H9 (cell line): ENCODE measurements around the gene SDK1. TPM values are rescaled to one million over a fixed set of nuclear protein-coding genes. Genes with fewer than 3 reads are reported as not detected.

ENCODE experiments used
- DNase-seq: peaks from one replicate; pipeline ENCODE4 v3.0.0-alpha.2; 2017
- H2AFZ ChIP-seq: one replicate; pipeline ENCODE4 v1.6.1; 2013; ENCODE audit warnings: mild to moderate bottlenecking, low read length, control low read depth, moderate library complexity
- H2AK5ac ChIP-seq: 2 replicates; pipeline ENCODE4 v1.6.1; 2013; ENCODE audit warnings: low read length, control low read depth, mixed read lengths; ENCODE audit not compliant: insufficient read length
- H2BK120ac ChIP-seq: one replicate; pipeline ENCODE4 v1.6.1; 2013; ENCODE audit warnings: low read depth, mild to moderate bottlenecking, low read length, control low read depth, inconsistent platforms; ENCODE audit not compliant: poor library complexity, severe bottlenecking
- H2BK12ac ChIP-seq: 2 replicates; pipeline ENCODE4 v1.6.1; 2013; ENCODE audit warnings: low read length, control low read depth, mixed read lengths, low read depth; ENCODE audit not compliant: insufficient read length
- H2BK15ac ChIP-seq: 2 replicates; pipeline ENCODE4 v1.6.1; 2013; ENCODE audit warnings: low read depth, low read length, control low read depth
- H2BK20ac ChIP-seq: one replicate; pipeline ENCODE4 v1.6.1; 2013; ENCODE audit warnings: low read depth, mild to moderate bottlenecking, low read length, control low read depth, inconsistent platforms; ENCODE audit not compliant: poor library complexity, severe bottlenecking
- H2BK5ac ChIP-seq: 2 replicates; pipeline ENCODE4 v1.6.1; 2013; ENCODE audit warnings: low read length, control low read depth, mixed read lengths; ENCODE audit not compliant: insufficient read length
- H3K14ac ChIP-seq: 2 replicates; pipeline ENCODE4 v1.6.1; 2013; ENCODE audit warnings: low read length, control low read depth; ENCODE audit not compliant: insufficient read depth
- H3K18ac ChIP-seq: 2 replicates; pipeline ENCODE4 v1.6.1; 2013; ENCODE audit warnings: low read depth, mild to moderate bottlenecking, mixed read lengths, low read length, control low read depth; ENCODE audit not compliant: insufficient read length
- H3K23ac ChIP-seq: 2 replicates; pipeline ENCODE4 v1.6.1; 2013; ENCODE audit warnings: low read length, control low read depth, mixed read lengths, low read depth; ENCODE audit not compliant: insufficient read length
- H3K23me2 ChIP-seq: 2 replicates; pipeline ENCODE4 v1.6.1; 2013; ENCODE audit warnings: low read depth, mild to moderate bottlenecking, mixed read lengths, low read length, control low read depth; ENCODE audit not compliant: insufficient read length, poor library complexity, severe bottlenecking
- H3K27ac ChIP-seq: 2 replicates; pipeline ENCODE4 v1.5.1; 2013; ENCODE audit warnings: low read length, control low read depth, mixed read lengths, low read depth; ENCODE audit not compliant: insufficient read length
- H3K27me3 ChIP-seq: 2 replicates; pipeline ENCODE4 v1.6.1; 2013; ENCODE audit warnings: low read length, control low read depth, inconsistent platforms; ENCODE audit not compliant: insufficient read depth
- H3K4ac ChIP-seq: 2 replicates; pipeline ENCODE4 v1.6.1; 2013; ENCODE audit warnings: low read depth, mild to moderate bottlenecking, control low read depth, inconsistent platforms, low read length, moderate library complexity
- H3K4me1 ChIP-seq: 2 replicates; pipeline ENCODE4 v1.6.1; 2013; ENCODE audit warnings: low read length, control low read depth, inconsistent platforms; ENCODE audit not compliant: insufficient read depth
- H3K4me2 ChIP-seq: 2 replicates; pipeline ENCODE4 v1.6.1; 2013; ENCODE audit warnings: low read length, control low read depth, mixed read lengths; ENCODE audit not compliant: insufficient read length, insufficient read depth
- H3K56ac ChIP-seq: 2 replicates; pipeline ENCODE4 v1.6.1; 2013; ENCODE audit warnings: low read depth, mild to moderate bottlenecking, mixed read lengths, low read length, control low read depth; ENCODE audit not compliant: insufficient read length
- H3K79me1 ChIP-seq: 2 replicates; pipeline ENCODE4 v1.6.1; 2013; ENCODE audit warnings: low read depth, mild to moderate bottlenecking, moderate library complexity, low read length, control low read depth, inconsistent platforms; ENCODE audit not compliant: insufficient read depth, poor library complexity, severe bottlenecking
- H3K79me2 ChIP-seq: 2 replicates; pipeline ENCODE4 v1.6.1; 2013; ENCODE audit warnings: low read length, control low read depth, inconsistent platforms; ENCODE audit not compliant: insufficient read depth
- H3K9ac ChIP-seq: 2 replicates; pipeline ENCODE4 v1.6.1; 2013; ENCODE audit warnings: low read length, control low read depth, mixed read lengths; ENCODE audit not compliant: insufficient read length; ENCODE audit errors: extremely low read depth
- H3K9me3 ChIP-seq: one replicate; pipeline ENCODE4 v1.6.1; 2013; ENCODE audit warnings: low read depth, low read length, inconsistent platforms; ENCODE audit not compliant: control insufficient read depth
- H3T11ph ChIP-seq: one replicate; pipeline ENCODE4 v1.6.1; 2013; ENCODE audit warnings: mild to moderate bottlenecking, low read length, control low read depth, inconsistent platforms
- H4K20me1 ChIP-seq: one replicate; pipeline ENCODE4 v1.6.1; 2013; ENCODE audit not compliant: control insufficient read depth, insufficient read length, insufficient read depth
- H4K5ac ChIP-seq: 2 replicates; pipeline ENCODE4 v1.6.1; 2013; ENCODE audit warnings: low read depth, mild to moderate bottlenecking, mixed read lengths, low read length, control low read depth; ENCODE audit not compliant: insufficient read length
- H4K8ac ChIP-seq: replicated peaks from 2 replicates; pipeline ENCODE4 v1.6.1; 2013; ENCODE audit warnings: low read length, control low read depth, mixed read lengths, low read depth; ENCODE audit not compliant: insufficient read length
- H4K91ac ChIP-seq: 2 replicates; pipeline ENCODE4 v1.6.1; 2013; ENCODE audit warnings: low read depth, mild to moderate bottlenecking, moderate library complexity, mixed read lengths, low read length, control low read depth; ENCODE audit not compliant: insufficient read length
- H3K27ac Mint-ChIP-seq, 3 experiments: 2 replicates in 2 of 3; 3 replicates in 1 of 3; pipeline ENCODE4 v1.8.0; 2020 to 2021; ENCODE audit warnings: mixed read lengths in 3 of 3, mild to moderate bottlenecking in 1 of 3, moderate library complexity in 1 of 3
- H3K27me3 Mint-ChIP-seq: 2 replicates; pipeline ENCODE4 v1.8.0; 2021; ENCODE audit warnings: low read depth, mild to moderate bottlenecking, moderate library complexity, mixed read lengths
- H3K36me3 Mint-ChIP-seq, 3 experiments: 2 replicates in 2 of 3; 3 replicates in 1 of 3; pipeline ENCODE4 v1.8.0; 2020 to 2021; ENCODE audit warnings: low read depth in 3 of 3, mixed read lengths in 3 of 3; ENCODE audit not compliant: insufficient read depth in 1 of 3
- H3K4me1 Mint-ChIP-seq, 2 experiments: 2 replicates each; pipeline ENCODE4 v1.8.0; 2020; ENCODE audit warnings: mixed read lengths in 2 of 2
- H3K4me3 Mint-ChIP-seq, 2 experiments: 2 replicates in 1 of 2; 3 replicates in 1 of 2; pipeline ENCODE4 v1.8.0; 2020 to 2021; ENCODE audit warnings: mild to moderate bottlenecking in 2 of 2, mixed read lengths in 2 of 2, moderate library complexity in 1 of 2
- H3K9me3 Mint-ChIP-seq, 2 experiments: 2 replicates in 1 of 2; 3 replicates in 1 of 2; pipeline ENCODE4 v1.8.0; 2020; ENCODE audit warnings: mild to moderate bottlenecking in 2 of 2, mixed read lengths in 2 of 2, moderate library complexity in 1 of 2
- CTCF ChIP-seq: fragments of 200-600 bp; sonication (generic); conservative IDR thresholded peaks from 3 replicates; pipeline ENCODE4 v1.8.0; 2021; ENCODE audit warnings: antibody characterized with exemption, mild to moderate bottlenecking
- WGBS: extraction: QIAGEN DNeasy Blood & Tissue Kit; methylation state at CpG from one replicate; pipeline ENCODE4 v1.1.7; 2013; ENCODE audit warnings: missing lambda C conversion rate, low lambda C conversion rate, mixed read lengths; ENCODE audit not compliant: insufficient read length; ENCODE audit errors: extremely low coverage; 5-methylcytosine and 5-hydroxymethylcytosine counted together
- total RNA-seq: library from RNA; stranded (reverse); gene quantifications from 2 replicates; pipeline ENCODE4 v1.2.1, GENCODE V29; 2021

The SDK1 gene
- total RNA-seq, 1 experiment from 2014 or later, result 8.7 TPM

- WGBS, result no CpG with 5 or more reads among the region's 10 CpGs
- no peak overlapping the region for H2AFZ ChIP-seq
- H3K4me1 Mint-ChIP-seq, result peaks cover 22 to 30% of the 10 kb centered on the region in 2 experiments
- no peaks in the 10 kb centered on the region; the same call in 1 of the 2 replicates for H3K27me3 Mint-ChIP-seq
- no peak overlapping the region for H3K18ac ChIP-seq
- H3K4me2 ChIP-seq, result no peak overlapping the region
- H3K79me2 ChIP-seq, result no peaks in the 10 kb centered on the region
- peaks cover 26 to 29% of the 10 kb centered on the region in 2 experiments for H3K9me3 Mint-ChIP-seq
- peaks cover 5% of the 10 kb centered on the region; the same call in 1 of the 2 replicates for H3K4me1 ChIP-seq
- H2BK120ac ChIP-seq, result no peak overlapping the region
- no peak overlapping the region for H2BK20ac ChIP-seq
- no peaks in the 10 kb centered on the region for H3K79me1 ChIP-seq
- no peak overlapping the region for H3K4ac ChIP-seq
- H4K8ac ChIP-seq, result no peak overlapping the region
- H3K36me3 Mint-ChIP-seq, result peaks cover 40 to 61% (median 41%) of the 10 kb centered on the region in 3 experiments
- no peak overlapping the region for H4K91ac ChIP-seq
- no peaks in the 10 kb centered on the region for H4K20me1 ChIP-seq
- H3K4me3 Mint-ChIP-seq, result no peak overlapping the region
- no peak overlapping the region for H2BK15ac ChIP-seq
- no peak overlapping the region for H3K14ac ChIP-seq
- H3K9me3 ChIP-seq, result peaks cover 5% of the 10 kb centered on the region
- H3T11ph ChIP-seq, result no peak overlapping the region
- H3K56ac ChIP-seq, result no peak overlapping the region
- no peak overlapping the region for H2BK12ac ChIP-seq
- DNase-seq, result no peak
- no peak overlapping the region; a peak in 1 of 7 replicates for H3K27ac Mint-ChIP-seq
- no peak overlapping the region for H3K23ac ChIP-seq
- H2AK5ac ChIP-seq, result no peak overlapping the region
- H3K27me3 ChIP-seq, result no peaks in the 10 kb centered on the region
- H3K23me2 ChIP-seq, result no peaks in the 10 kb centered on the region
- no peak overlapping the region for H2BK5ac ChIP-seq
- no peak overlapping the region for H4K5ac ChIP-seq
- no peak overlapping the region for H3K9ac ChIP-seq
- TF ChIP-seq CTCF, result no peak
- H3K27ac ChIP-seq, result no peak overlapping the region
These were observed 714.9 kb downstream of the SDK1 start for GRCh38 chr7:4015996-4016395.
